IPS-18a (cell line): Measurements from ENCODE around the gene ABHD6.

ENCODE experiments used
- H3K27ac ChIP-seq: one replicate; pipeline ENCODE4 v1.5.1; 2013; ENCODE audit warnings: low read length
- H3K27me3 ChIP-seq: one replicate; pipeline ENCODE4 v1.6.1; 2013; ENCODE audit warnings: mild to moderate bottlenecking, low read length; ENCODE audit not compliant: control insufficient read depth, insufficient read depth
- H3K36me3 ChIP-seq: one replicate; pipeline ENCODE4 v1.6.1; 2013; ENCODE audit warnings: low read depth, low read length; ENCODE audit not compliant: control insufficient read depth
- H3K4me1 ChIP-seq: one replicate; pipeline ENCODE4 v1.6.1; 2013; ENCODE audit warnings: low read depth, low read length; ENCODE audit not compliant: control insufficient read depth
- H3K4me3 ChIP-seq: one replicate; pipeline ENCODE4 v1.5.1; 2013; ENCODE audit warnings: low read length
- H3K9ac ChIP-seq: one replicate; pipeline ENCODE4 v1.6.1; 2013; ENCODE audit warnings: mild to moderate bottlenecking, low read length, moderate library complexity
- H3K9me3 ChIP-seq: one replicate; pipeline ENCODE4 v1.6.1; 2013; ENCODE audit warnings: low read depth, low read length; ENCODE audit not compliant: control insufficient read depth

Gene ABHD6

DNA sequence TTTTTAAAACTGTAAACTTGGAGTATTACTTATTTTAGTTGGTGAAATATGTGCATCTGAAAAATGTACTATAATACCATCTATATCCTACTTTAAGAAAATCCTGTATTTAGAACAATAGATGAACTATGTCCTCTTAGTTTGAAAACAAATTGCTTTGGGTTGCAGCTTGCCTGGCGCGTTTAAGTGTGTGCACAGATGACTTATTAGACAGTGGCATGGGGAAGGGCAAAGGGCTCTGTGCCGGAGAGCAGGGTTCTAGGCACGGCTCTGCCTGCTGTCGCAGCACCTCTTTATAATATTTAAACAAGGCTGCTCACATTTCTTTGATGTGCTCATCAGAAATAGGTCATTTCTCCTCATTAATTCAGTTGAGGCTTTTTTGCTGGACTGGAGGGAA, 105.1 kb downstream of the ABHD6 start:
- H3K9ac ChIP-seq, result no peak overlapping the region
- H3K4me1 ChIP-seq, result no peaks in the 10 kb centered on the region
- no peaks in the 10 kb centered on the region for H3K9me3 ChIP-seq
- H3K27ac ChIP-seq, result no peak overlapping the region
- H3K36me3 ChIP-seq, result no peaks in the 10 kb centered on the region
- H3K4me3 ChIP-seq, result no peak overlapping the region
- H3K27me3 ChIP-seq, result no peaks in the 10 kb centered on the region
